NCI-H2171 (cell line): ENCODE results near the gene ATE1.
"Not testable (repeated sequence)": the region's sequence is repeated elsewhere in the genome, so short reads cannot be mapped to it uniquely, and the experiment has no call there.

Experiments
- DNase-seq: peaks from one replicate; lab custom pipeline; 2025; lab: John Stamatoyannopoulos, UW

Gene ATE1

DNA sequence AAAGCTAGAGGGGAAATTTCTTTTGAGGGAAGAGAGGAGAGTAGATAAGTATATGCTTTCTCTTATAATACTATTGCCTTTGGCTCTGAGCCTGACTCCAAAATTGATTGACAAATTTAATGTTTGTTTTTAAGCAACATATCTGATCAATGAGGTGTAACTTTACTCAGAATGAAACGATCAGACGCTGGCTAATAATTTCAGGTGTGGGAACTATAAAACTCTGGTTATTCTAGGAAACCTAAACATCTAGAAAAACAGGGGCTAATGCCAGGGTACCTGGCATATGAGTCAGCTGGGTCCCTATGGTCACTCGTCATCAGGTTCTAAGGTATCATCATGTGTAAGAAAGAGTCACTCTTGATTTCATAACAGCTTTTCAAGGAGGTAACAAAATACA, 139.7 kb downstream of the ATE1 start:
- no peak for DNase-seq

GRCh38 chr10:121787169-121787568, 140.7 kb downstream of the ATE1 start:
- no peak for DNase-seq

GRCh38 chr10:121783782-121784372, 144.0 kb downstream of the ATE1 start:
- DNase-seq: no peak

DNA sequence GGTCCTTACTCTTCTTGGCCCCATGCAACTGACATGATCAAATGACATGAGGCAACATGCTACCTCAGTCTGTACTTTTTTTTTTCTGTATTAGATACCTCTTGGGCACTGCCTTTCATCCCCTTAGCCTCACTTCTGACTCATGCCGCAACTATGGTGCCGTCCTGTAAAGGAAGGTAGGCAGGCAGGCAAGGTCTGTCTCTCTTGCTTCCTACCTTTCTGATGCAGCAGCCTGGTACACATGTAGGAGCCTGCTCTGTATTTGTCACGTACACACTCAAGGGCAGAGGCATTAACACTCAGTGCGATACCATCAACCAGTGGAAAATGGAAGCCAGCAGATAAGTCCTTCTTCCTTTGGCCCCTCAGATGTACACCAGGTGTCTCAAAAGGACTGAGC, 146.7 kb downstream of the ATE1 start:
- no peak for DNase-seq

DNA sequence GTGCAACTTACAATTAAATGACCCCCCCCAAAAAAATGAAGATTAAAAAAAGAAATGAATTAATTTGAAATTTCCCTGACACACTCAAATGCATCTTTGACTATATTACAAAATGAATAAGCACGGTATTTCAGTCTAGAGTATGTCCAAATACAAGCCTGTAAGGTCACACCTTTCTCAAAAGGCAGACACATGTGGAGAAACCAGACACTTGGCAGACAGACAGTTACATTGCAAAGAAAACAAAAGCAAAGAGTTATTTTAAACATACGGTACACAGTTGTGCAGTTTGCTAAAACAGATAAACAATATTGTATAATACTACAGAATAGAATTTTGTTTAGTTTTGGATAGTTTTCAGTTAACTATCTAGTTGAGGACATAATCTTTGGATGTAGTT, 153.0 kb downstream of the ATE1 start:
- DNase-seq: no peak

DNA sequence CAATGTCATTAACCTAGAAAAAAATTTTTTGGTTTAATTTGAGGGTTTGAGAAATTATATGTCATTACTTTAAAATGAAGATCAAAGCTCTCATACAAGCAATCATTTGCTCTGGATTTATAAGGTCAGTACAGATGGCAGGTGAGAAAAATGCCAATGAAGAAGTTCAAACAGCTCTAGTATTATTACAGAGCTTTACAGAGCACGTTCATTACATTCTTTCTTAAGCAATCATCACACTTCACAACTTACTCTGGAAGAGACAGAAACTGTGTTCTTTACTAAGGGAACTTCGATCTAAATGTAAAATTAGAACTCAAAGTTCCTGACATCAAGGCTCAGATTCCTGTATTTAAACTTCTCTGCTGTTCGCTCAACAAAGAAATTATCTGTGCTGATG, 153.4 kb downstream of the ATE1 start:
- no peak for DNase-seq

DNA sequence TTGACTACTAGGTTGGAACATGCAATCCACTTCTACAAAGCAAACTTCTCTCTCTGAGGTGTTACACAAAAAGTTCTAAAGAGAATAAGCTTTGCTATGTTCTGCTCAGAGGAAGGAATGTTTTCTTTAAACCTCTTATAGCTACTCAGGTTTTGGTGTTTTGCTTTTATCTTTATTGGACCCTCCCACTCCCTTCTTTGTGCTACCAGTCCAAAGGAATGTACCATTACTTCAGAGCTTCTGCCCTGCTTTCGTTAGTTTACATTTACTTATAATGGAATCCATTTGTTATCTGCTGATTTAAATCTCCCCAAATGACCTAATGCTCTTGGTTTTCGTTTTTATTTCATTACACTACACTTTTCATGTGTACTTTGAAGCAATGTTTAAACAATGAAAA, 154.9 kb downstream of the ATE1 start:
- no peak for DNase-seq

DNA sequence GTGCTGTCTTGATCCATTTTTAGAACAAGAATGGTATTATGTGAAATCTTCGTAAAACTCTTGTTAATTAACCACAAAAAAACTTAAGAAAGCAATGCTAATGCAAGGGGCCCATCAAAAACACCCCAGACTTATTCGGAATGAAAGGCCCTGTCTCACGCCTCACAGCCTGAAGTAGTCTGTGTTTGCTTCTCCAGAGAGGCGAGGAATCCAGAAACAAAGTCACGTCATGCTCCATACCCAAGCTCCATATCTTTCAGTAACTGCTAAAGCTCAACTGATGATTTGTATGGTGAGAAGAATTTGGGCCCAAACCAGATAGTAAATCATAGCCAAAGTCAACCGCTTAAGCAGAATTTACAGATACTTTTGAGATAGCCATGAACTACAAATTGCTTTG, 155.4 kb downstream of the ATE1 start:
- no peak for DNase-seq

DNA sequence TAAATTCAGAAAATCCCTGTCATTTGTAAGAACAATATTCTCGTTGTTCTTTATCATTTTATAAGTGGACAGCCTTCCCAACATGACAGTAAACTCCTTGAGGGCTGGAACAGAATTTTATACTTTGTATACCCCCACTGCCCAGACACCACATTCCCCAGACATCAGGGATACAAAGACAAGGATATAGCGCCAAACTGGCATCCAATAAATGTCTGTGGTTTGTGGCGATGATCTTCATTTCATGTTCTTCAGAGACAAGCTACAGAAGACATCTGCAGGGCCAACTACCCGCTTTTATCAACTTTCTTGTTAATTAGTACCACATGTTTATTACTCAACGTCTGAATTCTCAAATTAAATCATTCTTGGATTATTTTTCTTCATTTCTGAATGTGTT, 155.9 kb downstream of the ATE1 start:
- DNase-seq: no peak

GRCh38 chr10:121766426-121766825, 161.4 kb downstream of the ATE1 start:
- DNase-seq: no peak

- no peak for DNase-seq
These were observed 162.6 kb downstream of the ATE1 start for GRCh38 chr10:121765204-121765603.

DNA sequence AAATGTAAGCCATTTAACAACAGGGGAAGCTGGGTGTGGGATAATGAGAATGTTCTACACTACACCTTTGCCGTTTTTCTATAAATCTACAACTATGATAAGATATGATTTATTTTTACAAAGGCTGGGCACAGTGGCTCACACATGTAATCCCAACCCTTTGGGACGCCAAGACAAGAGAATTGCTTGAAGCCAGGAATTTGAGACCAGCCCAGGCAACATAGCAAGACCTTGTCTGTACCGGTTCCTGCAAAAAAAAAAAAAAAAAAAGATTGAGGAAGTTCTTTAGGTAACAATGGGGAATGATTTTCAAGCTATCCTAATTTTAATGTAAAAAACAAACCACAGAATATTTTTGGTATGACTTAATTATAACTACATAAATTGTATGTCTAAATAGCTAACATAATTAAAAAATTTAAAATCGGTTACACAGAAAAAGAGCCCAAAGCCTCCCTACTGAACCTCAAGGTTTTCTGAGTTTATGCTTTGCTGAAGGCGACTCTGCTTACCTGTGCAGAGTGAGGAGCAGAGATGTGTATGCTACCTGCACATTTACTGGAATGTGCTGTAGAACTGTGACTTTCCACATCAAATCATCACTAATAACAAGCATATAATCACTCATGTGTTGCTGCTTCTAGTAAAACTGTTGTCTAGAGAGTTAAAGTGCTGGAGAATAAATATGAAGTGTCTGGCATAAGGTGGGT, 163.4 kb downstream of the ATE1 start:
- no peak for DNase-seq

DNA sequence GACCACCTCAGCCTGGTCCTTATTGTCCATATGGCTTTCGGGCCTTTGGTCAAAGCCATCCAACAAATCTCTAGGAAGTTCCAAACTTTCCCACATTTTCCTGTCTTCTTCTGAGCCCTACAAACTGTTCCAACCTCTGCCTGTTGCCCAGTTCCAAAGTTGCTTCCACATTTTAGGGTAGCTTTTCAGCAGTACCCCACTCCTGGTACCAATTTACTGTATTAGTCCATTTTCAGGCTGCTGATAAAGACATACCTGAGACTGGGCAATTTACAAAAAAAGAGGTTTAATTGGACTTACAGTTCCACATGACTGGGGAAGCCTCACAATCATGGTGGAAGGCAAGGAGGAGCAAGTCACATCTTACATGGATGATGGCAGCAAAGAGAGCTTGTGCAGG, 170.6 kb downstream of the ATE1 start:
- not testable (repeated sequence) for DNase-seq

GRCh38 chr10:121755496-121755895, 172.3 kb downstream of the ATE1 start:
- DNase-seq: not testable (repeated sequence)

DNA sequence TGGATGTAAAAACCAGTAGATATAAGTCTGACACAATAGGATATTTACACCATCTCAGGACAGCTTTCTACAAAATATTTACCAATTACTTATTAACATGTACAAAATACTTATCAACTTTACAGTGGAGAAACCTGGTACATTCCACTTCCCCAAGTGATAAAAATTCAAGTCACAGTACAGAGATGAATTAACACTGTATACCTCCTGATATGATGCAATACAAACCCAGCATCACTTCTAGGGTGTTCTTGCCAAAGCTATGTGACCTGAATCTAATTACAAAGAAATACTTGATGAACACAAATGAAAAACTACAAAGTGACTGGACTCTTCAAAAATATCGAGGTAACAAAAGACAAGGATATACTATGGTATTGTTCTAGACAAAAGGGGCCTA, 173.2 kb downstream of the ATE1 start:
- no peak for DNase-seq

DNA sequence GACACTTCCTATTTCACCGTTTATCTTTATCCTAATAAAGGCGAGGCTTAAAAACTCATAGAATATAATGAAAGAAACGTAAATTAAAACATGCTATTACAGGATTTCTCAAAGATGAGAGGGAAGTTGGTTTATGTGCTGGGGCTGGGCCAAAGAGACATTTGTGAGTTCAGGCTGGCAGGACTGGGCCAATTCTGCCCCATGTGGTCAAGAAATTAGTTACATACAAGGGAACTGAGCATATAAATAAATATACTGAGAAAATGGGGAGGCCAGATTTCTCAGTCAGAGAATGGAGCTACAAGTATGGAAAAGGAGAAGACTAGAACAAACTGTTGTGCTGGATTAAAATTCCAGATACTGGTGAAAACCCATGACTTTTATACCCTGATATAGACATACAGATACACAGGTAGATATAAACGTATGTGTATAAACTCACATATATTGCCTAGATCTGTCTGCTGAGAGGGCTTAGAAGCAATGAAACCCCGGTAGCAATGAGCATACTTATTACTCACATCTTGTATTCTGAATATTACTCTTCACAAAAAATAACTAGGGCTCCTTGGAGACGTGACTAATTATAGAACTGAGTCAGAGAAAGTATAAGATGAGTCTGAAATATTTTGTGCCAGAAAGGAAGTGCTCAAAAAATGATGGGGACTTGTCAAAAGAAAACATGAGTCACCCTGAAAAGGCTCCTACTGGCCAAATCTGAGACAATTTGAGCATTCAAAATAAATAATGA, 173.9 kb downstream of the ATE1 start:
- peak; percentile 1 for DNase-seq

DNA sequence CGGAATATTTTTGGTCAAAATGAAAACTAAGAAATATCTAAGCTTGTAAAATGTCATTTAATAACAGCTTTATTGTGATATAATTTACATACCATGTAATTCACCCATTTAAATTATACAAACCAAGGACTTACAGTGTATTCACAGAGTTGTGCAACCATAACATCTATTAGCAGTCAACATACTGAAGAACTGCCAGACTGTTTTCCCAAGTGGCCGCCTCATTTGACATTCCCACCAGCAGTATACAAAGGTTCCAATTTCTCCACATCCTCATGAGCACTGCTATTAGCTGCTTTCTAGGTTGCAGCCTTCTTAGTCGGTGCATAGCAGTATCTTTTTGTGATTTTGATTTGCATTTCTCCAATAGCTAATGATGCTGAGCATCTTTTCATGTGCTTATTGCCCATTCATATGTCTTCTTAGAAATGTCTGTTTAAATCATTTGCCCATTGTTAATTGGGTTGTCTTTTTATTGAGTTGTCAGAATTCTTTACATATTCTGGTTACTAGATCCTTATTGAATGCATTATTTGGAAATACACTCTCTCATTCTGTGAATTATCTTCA, 176.6 kb downstream of the ATE1 start:
- DNase-seq: no peak

DNA sequence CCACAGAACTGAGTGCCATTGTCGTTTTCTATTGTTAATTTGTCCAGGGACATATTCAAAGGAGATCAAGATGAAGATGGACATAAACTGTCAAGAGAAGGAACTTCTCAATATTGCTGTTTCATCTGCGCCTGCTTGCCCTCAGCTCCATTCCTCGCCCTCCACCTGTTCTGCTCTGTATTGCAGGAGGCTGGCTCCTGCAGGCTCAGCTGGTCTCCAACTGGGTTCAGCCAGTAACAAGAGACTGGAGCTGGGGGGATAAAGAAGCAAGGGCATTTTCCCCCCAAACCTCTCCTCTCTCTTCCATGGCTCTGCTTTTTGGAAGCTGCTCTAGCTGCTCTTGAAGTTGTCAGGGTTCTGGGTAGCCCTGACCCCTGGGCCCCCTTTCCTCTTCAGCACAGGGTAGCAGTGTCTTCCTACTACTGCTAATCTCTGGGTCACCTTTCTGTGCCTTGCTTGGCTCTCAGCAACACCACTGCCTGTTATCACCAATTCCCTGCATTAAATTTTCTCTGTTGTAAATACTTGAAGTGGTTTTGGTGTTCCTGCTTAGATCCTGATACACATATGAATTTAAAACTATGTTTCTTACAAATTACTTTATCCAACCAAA, 180.6 kb downstream of the ATE1 start:
- no peak for DNase-seq

- DNase-seq: no peak
These were observed 186.5 kb downstream of the ATE1 start for GRCh38 chr10:121741248-121741792.

DNA sequence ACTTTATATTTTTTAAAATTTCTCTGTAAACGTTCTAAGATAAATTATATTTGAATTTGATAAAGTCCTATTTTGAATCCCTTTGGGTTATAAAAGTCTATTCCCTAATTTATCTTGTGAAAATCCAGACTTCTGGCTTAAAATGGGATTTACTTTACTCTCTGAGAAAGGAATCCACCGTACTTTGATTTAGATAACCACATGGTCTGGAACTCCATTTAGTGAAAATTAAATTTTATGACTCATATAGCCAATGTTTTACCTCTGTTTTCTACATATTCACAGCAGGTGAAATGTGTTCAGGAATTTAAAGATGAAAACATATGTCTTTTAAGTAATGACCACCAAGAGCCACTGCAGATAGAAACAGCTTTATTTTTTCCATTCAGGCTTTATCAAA, 187.8 kb downstream of the ATE1 start:
- DNase-seq: no peak

DNA sequence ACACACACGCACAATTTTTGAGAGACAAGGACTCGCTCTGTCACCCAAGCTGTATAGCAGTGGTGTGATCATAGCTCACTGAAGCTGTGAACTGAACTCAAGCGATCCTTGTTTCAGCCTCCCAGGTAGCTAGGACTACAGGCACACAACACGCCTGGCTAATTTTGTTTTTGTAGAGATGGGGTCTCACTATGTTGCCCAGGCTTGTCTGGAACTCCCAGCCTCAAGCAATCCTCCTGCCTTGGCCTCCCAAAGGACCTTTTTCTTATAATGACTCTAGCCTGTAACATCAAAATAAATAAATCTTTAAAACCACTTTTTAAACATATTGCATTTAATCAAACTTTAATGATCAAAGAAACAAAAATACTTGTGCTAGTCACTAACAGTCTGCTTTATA, 188.7 kb downstream of the ATE1 start:
- DNase-seq: no peak
